ENCODE data around the gene SEL1L3. TPM values are rescaled to one million over a fixed set of nuclear protein-coding genes. Genes with fewer than 3 reads are reported as not detected.

SEL1L3 gene
- total and polyA plus RNA-seq, 9 of the 15 experiments (the other 6 are each of a cell fraction or from before 2014, with no cell fraction given): 10.0 to 44.3 (median 21.6) TPM

DNA sequence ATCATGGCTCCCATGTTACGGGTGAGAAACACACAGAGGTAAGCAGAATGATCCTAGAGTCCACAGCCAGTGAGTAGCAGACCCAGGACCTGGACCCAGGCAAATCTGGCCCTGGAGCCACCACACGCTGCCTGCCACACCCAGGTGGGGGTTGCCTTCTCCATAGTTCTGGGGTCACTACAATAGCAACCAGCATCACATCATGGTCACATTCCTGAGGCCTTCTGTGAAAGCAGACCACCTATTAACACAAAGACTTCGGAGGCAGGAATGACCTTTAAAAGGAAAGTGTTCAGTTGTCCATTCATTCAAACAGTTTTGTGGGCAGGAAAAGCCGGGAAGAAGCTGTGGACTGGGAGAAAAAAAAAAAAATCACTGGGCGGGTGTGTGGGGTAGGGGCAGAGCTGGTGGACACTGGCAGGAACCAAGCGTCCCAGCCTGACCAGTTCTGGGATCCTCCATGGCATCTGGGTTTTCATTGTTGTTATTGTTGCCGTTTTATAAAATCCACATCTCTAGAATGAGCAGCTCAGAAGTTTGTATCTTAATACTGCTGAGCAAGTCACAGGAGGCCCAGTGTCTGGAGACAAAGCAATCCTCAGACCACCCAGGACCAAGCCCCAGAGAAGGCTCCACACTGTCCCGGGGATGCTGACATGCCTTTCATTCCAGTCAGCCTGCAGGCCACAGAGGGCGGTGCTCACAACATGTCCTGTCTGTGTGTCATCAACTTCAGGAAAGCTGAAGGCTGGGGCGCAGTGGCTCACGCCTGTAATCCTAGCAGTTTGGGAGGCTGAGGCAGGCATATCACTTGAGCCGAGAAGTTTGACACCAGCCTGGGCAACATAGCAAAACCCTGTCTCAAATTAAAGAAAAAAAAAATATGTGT, 67.0 kb downstream of the SEL1L3 start:
- H4K20me1 ChIP-seq (replicated peaks; ENCODE audit: control insufficient read depth, insufficient read depth, low read length): peaks cover 3% of the 10 kb centered on the region; the same call in 1 of the 2 replicates

GRCh38 chr4:25795091-25795490, 67.7 kb downstream of the SEL1L3 start:
- H4K20me1 ChIP-seq (replicated peaks; ENCODE audit: control insufficient read depth, insufficient read depth, low read length): peaks cover 3% of the 10 kb centered on the region; the same call in 1 of the 2 replicates
- TF ChIP-seq RBFOX2 (IDR thresholded peaks at IDR 0.05; ENCODE audit: low read depth, low read length) (no peak), RBM34 (IDR thresholded peaks at IDR 0.05; ENCODE audit: borderline replicate concordance, insufficient read depth, low read length) (no peak), USF1 (CRISPR knock-in tag; IDR thresholded peaks at IDR 0.05) (no peak), HNRNPK (IDR thresholded peaks at IDR 0.05; ENCODE audit: low read depth, low read length, poor library complexity, severe bottlenecking) (no peak), ATF2 (CRISPR knock-in tag; IDR thresholded peaks at IDR 0.05) (no peak), MAFG (tag; conservative IDR thresholded peaks at IDR 0.05) (peak; percentile 16; the same call in 1 of the 2 replicates), PHF21A (IDR thresholded peaks at IDR 0.05; ENCODE audit: borderline replicate concordance, low read depth) (no peak), MAFF (IDR thresholded peaks at IDR 0.05; ENCODE audit: low read length) (no peak), RFX5 (IDR thresholded peaks at IDR 0.05; ENCODE audit: low read depth, low read length) (no peak)
- TF ChIP-seq, protein P1, sequence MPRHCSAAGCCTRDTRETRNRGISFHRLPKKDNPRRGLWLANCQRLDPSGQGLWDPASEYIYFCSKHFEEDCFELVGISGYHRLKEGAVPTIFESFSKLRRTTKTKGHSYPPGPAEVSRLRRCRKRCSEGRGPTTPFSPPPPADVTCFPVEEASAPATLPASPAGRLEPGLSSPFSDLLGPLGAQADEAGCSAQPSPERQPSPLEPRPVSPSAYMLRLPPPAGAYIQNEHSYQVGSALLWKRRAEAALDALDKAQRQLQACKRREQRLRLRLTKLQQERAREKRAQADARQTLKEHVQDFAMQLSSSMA (CRISPR knock-in tag; IDR thresholded peaks at IDR 0.05): no peak

More for the DNA sequence above, 67.0 kb downstream of the SEL1L3 start:
- intact Hi-C loops (cut with micrococcal nuclease): loop anchor here (10.0 kb wide), 1 partner anchor 351 kb away; no protein-coding TSS in a partner anchor
- H3K27ac ChIP-seq (ENCODE audit: extremely low read depth, low read depth, low read length): no peak overlapping the region
- peaks cover 11% of the 10 kb centered on the region; the same call in 2 of the 3 replicates for H3K36me3 ChIP-seq (ENCODE audit: control insufficient read depth, insufficient read depth, low read length)
- DNase-seq (ENCODE audit: extremely low read depth in 1 of 4, low spot score in 3 of 4) (no peak), FAIRE-seq (no peak), ATAC-seq (no peak)
- in situ Hi-C loops (cut with MboI): no loop called here
- H3K79me2 ChIP-seq (ENCODE audit: control insufficient read depth, insufficient read depth, low read length): no peaks in the 10 kb centered on the region
- no peak overlapping the region for H3K4me2 ChIP-seq (ENCODE audit: insufficient read depth, low read length)
- no peaks in the 10 kb centered on the region for H3K4me1 ChIP-seq (replicated peaks in 1 of 2; ENCODE audit: control insufficient read depth in 2 of 2, insufficient read depth in 2 of 2, low read length in 2 of 2)
- no peak overlapping the region; a peak in 1 of 4 replicates for H3K9ac ChIP-seq (ENCODE audit: insufficient read depth in 1 of 2, low read depth in 2 of 2, low read length in 2 of 2)
- POLR2A ChIA-PET: no interaction called here
- CTCF ChIA-PET (ENCODE audit: low intra/inter-chr PET ratio): no interaction called here
- H3K27me3 ChIP-seq (ENCODE audit: control insufficient read depth in 2 of 2, insufficient read depth in 2 of 2, low read length in 2 of 2): no peaks in the 10 kb centered on the region
- BruUV-seq (replicated peaks): no TSS peak
- peaks cover 4% of the 10 kb centered on the region for H3K9me1 ChIP-seq (ENCODE audit: control insufficient read depth, insufficient read depth, low read length)
- no peak overlapping the region for H2AFZ ChIP-seq (ENCODE audit: low read depth, low read length)
- no peaks in the 10 kb centered on the region for H3K9me3 ChIP-seq (replicated peaks; ENCODE audit: control insufficient read depth, insufficient read depth, low read depth, low read length)
- no peak overlapping the region for H3K4me3 ChIP-seq
- TF ChIP-seq PCBP1 (IDR thresholded peaks at IDR 0.05; ENCODE audit: low read depth, low read length, poor library complexity, severe bottlenecking) (no peak), CXXC5 (CRISPR knock-in tag; IDR thresholded peaks at IDR 0.05) (no peak)
- WGBS (ENCODE audit: insufficient coverage, low coverage, missing lambda C conversion rate): 77% methylated on average over 10 of the region's 12 CpGs

More at GRCh38 chr4:25795091-25795490, 67.7 kb downstream of the SEL1L3 start:
- no peak for DNase-seq (ENCODE audit: extremely low read depth in 1 of 4, low spot score in 3 of 4)
- POLR2A ChIA-PET: no interaction called here
- 85% methylated on average over 2 of the region's 4 CpGs for WGBS (ENCODE audit: insufficient coverage, low coverage, missing lambda C conversion rate)
- FAIRE-seq: no peak
- Histone ChIP-seq H3K4me3 (no peak overlapping the region), H3K9me3 (replicated peaks; ENCODE audit: control insufficient read depth, insufficient read depth, low read depth, low read length) (no peaks in the 10 kb centered on the region), H3K9ac (ENCODE audit: insufficient read depth in 1 of 2, low read depth in 2 of 2, low read length in 2 of 2) (no peak overlapping the region), H3K4me2 (ENCODE audit: insufficient read depth, low read length) (no peak overlapping the region), H3K36me3 (ENCODE audit: control insufficient read depth, insufficient read depth, low read length) (peaks cover 11% of the 10 kb centered on the region; the same call in 2 of the 3 replicates), H2AFZ (ENCODE audit: low read depth, low read length) (no peak overlapping the region), H3K27me3 (ENCODE audit: control insufficient read depth in 2 of 2, insufficient read depth in 2 of 2, low read length in 2 of 2) (no peaks in the 10 kb centered on the region), H3K4me1 (replicated peaks in 1 of 2; ENCODE audit: control insufficient read depth in 2 of 2, insufficient read depth in 2 of 2, low read length in 2 of 2) (no peaks in the 10 kb centered on the region), H3K27ac (ENCODE audit: extremely low read depth, low read depth, low read length) (no peak overlapping the region), H3K79me2 (ENCODE audit: control insufficient read depth, insufficient read depth, low read length) (no peaks in the 10 kb centered on the region), H3K9me1 (ENCODE audit: control insufficient read depth, insufficient read depth, low read length) (peaks cover 4% of the 10 kb centered on the region)
- no peak for ATAC-seq
- intact Hi-C loops (cut with micrococcal nuclease): loop anchor here (10.0 kb wide), 1 partner anchor 350 kb away; no protein-coding TSS in a partner anchor
- in situ Hi-C loops (cut with MboI): no loop called here
- CTCF ChIA-PET (ENCODE audit: low intra/inter-chr PET ratio): no interaction called here
- no TSS peak for BruUV-seq (replicated peaks)
